HepG2 (cell line): ENCODE results near the gene PGK2.

ENCODE experiments used
- AKAP8 ChIP-seq: sonication (generic); formaldehyde crosslinking; IDR thresholded peaks from 2 replicates; pipeline ENCODE4 v1.5.1; 2020; ENCODE audit warnings: mild to moderate bottlenecking, missing genetic modification reagents
- ERF ChIP-seq: IDR thresholded peaks from 2 replicates; pipeline ENCODE4 v1.6.1; 2018; ENCODE audit warnings: missing biosample characterization, missing genetic modification reagents
- EZH2 ChIP-seq: conservative IDR thresholded peaks from 2 replicates; pipeline ENCODE4 v1.6.1; 2012; ENCODE audit warnings: mild to moderate bottlenecking, low read depth, low read length, moderate library complexity
- FIP1L1 ChIP-seq: fragments of 200-400 bp; formaldehyde crosslinking; IDR thresholded peaks from 2 replicates; pipeline ENCODE4 v1.6.1; 2018; ENCODE audit warnings: low read depth, mild to moderate bottlenecking, low read length, moderate library complexity, borderline replicate concordance; ENCODE audit not compliant: insufficient read depth
- NR3C1 ChIP-seq: sonication (generic); formaldehyde crosslinking; IDR thresholded peaks from 2 replicates; pipeline ENCODE4 v1.4.0; 2020; ENCODE audit warnings: missing genetic modification reagents
- POLR2AphosphoS5 ChIP-seq: IDR thresholded peaks from 2 replicates; pipeline ENCODE4 v1.6.1; 2012; ENCODE audit warnings: low read depth, low read length
- SIN3A ChIP-seq: IDR thresholded peaks from 2 replicates; pipeline ENCODE4 v1.6.1; 2011; ENCODE audit warnings: low read depth, mild to moderate bottlenecking, control low read depth, low read length, borderline replicate concordance
- ZNF747 ChIP-seq: sonication (generic); formaldehyde crosslinking; IDR thresholded peaks from 2 replicates; pipeline ENCODE4 v1.8.1; 2023; ENCODE audit warnings: missing genetic modification reagents, mild to moderate bottlenecking, borderline replicate concordance
- TF ChIP-seq, protein P1 (sequence below): sonication (generic); formaldehyde crosslinking; IDR thresholded peaks from 2 replicates; pipeline ENCODE4 v1.4.0; 2020; ENCODE audit warnings: mild to moderate bottlenecking, missing genetic modification reagents
- TF ChIP-seq, protein P2 (sequence below): sonication (generic); formaldehyde crosslinking; IDR thresholded peaks from 2 replicates; pipeline ENCODE4 v1.4.0; 2020; ENCODE audit warnings: missing genetic modification reagents, mild to moderate bottlenecking, borderline replicate concordance
- TF ChIP-seq, protein P3 (sequence below): sonication (generic); formaldehyde crosslinking; IDR thresholded peaks from 2 replicates; pipeline ENCODE4 v1.4.0; 2020; ENCODE audit warnings: low read depth, mild to moderate bottlenecking, missing genetic modification reagents

DNA sequence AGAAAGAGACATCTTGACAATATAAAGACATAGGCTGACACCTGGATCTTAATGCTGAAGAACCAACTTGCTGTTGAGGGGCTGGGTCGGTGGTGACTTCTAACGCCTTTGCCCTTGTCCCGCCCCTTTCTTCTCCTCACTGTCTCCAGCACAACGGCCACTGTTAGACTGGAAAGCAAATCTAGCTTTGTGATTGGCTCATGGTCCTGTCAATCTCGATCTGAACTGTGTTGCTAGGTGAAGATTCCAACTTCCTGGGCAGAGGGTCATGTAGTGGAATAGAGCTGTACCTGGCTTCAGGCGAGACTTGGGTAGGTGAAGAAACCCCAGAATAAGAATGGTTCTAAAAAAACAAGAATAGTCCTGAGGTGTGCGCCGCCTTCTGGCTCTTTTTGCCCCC is at the start of gene PGK2:
- TF ChIP-seq NR3C1 (CRISPR knock-in tag) (no peak), EZH2 (no peak), AKAP8 (CRISPR knock-in tag) (no peak), ZNF747 (CRISPR knock-in tag) (no peak), POLR2AphosphoS5 (no peak), SIN3A (no peak), FIP1L1 (no peak), ERF (CRISPR knock-in tag) (no peak)
- TF ChIP-seq, protein P1, sequence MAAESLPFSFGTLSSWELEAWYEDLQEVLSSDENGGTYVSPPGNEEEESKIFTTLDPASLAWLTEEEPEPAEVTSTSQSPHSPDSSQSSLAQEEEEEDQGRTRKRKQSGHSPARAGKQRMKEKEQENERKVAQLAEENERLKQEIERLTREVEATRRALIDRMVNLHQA (CRISPR knock-in tag), result no peak
- TF ChIP-seq, protein P2, sequence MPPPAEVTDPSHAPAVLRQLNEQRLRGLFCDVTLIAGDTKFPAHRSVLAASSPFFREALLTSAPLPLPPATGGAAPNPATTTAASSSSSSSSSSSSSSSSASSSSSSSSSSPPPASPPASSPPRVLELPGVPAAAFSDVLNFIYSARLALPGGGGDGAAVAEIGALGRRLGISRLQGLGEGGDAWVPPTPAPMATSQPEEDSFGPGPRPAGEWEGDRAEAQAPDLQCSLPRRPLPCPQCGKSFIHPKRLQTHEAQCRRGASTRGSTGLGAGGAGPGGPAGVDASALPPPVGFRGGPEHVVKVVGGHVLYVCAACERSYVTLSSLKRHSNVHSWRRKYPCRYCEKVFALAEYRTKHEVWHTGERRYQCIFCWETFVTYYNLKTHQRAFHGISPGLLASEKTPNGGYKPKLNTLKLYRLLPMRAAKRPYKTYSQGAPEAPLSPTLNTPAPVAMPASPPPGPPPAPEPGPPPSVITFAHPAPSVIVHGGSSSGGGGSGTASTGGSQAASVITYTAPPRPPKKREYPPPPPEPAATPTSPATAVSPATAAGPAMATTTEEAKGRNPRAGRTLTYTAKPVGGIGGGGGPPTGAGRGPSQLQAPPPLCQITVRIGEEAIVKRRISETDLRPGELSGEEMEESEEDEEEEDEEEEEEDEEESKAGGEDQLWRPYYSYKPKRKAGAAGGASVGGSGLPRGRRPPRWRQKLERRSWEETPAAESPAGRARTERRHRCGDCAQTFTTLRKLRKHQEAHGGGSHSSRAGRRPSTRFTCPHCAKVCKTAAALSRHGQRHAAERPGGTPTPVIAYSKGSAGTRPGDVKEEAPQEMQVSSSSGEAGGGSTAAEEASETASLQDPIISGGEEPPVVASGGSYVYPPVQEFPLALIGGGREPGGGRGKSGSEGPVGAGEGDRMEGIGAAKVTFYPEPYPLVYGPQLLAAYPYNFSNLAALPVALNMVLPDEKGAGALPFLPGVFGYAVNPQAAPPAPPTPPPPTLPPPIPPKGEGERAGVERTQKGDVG (CRISPR knock-in tag), result no peak
- TF ChIP-seq, protein P3, sequence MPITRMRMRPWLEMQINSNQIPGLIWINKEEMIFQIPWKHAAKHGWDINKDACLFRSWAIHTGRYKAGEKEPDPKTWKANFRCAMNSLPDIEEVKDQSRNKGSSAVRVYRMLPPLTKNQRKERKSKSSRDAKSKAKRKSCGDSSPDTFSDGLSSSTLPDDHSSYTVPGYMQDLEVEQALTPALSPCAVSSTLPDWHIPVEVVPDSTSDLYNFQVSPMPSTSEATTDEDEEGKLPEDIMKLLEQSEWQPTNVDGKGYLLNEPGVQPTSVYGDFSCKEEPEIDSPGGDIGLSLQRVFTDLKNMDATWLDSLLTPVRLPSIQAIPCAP (CRISPR knock-in tag), result no peak
